GM19324 (cell line): ENCODE results near the gene GVQW3.

ENCODE experiments used
- ATAC-seq: cut with Tn5 transposase; IDR thresholded peaks from one replicate; pipeline ENCODE4 v1.9.1; 2021; ENCODE audit warnings: mild to moderate bottlenecking, moderate library complexity; ENCODE audit not compliant: unreplicated experiment, low FRiP score

GVQW3 gene

DNA sequence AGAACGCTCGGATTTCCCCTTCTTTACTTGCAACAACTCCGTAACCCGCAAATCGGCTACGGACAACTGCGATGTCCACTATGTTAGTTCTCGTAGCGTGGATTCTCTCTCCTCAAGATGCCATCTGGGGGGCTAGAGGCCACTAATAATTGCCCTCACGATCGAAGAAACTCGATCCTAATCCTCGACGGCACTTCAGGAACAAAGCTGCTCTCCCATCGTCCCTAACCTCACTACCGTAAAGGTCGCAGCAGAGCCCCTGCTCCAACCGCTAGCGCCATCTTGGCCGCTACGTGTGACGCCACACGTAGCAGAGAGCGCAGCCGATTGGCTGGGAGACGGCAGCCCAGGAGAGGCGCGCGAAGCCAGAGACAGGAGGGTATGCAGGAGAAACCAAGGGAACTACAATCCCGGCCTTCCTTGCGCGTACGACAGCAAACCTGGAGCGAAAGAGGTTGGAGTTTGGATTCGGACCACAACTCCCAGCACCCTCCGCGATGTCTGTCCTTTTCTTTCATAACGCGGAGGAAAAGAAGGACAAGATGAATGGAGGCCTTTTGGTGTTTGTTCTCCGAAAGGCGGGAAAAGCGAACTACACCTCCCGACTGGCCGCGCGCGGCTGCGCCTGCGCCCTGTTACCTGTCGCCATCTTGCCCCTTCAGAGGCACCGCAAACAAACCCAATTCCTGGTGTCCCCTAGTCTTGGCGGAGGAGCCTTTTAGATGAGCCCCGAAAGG lies 63.4 kb downstream of the GVQW3 start, which contains the start of gene EMSY:
TSS of gene EMSY (plus strand) at position 635 of the 737 bp plus-strand sequence. CDS start 1,921 bp downstream, outside the sequence.
- ATAC-seq = peak; percentile 94

DNA sequence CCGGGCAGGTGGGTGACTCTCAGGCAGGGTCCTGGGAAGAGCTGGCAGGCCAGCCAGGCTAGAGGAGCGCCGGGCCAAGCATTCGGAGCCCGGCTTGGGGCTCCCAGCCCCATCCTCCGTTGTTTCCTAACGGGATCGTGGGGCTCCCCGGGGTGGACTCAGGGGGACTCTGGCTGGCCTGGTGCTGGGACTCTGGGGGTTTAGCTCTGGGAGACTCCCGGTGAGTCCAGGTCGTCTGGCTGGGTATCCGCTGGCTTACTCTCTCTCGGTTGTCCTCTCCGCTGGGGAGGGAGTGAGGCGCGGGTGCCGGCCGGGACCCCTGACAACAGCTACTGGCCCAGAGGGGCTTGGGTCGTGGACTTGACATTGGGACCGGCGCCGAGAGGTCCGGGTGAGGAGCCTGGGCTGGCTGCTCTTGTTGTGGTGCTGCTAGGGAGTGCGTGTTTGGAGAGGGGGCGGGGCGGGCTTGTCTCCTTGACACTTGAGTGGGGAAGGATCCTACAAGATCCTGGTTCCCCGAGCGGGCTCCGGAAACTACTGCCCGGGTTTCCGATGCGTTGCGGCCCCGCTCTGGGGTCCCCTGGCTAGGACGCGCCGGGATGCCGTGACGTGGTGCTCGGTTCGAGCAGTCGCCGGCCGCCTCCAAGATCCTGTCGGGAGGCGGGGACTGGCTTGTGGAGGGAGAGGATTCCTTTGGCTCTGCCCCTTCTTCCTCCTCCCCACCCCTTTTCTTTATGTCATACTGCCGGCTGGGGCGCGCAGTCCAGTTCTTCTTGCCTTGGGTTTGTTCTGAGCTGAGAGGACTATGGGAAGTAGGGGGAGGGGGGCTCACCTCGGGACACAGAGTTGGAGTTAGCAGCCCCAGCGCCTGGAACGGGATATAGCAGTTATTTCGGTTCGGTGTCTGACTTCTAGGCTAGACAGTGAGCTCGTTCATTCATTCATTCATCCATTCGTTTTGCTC lies 64.3 kb downstream of the GVQW3 start:
- peak; percentile 23 for ATAC-seq

DNA sequence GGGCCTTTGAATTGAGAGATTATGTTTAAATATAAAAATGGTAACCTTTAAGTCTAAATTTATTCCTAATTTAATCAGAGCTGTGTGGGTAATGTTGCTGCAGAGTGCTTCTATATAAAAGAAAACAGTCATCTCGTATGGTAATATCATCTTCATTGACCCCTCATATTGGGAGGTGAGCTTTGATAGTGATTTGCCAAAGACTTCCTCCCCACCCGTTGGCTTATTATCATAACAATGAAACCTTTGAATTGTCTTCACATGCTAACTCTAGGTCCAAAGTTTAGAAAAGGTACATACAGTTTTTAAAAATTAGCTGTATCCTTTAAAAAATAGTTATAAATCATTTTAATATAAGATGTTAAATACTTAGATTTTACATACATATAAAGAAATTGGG lies 67.4 kb downstream of the GVQW3 start:
- ATAC-seq = no peak

DNA sequence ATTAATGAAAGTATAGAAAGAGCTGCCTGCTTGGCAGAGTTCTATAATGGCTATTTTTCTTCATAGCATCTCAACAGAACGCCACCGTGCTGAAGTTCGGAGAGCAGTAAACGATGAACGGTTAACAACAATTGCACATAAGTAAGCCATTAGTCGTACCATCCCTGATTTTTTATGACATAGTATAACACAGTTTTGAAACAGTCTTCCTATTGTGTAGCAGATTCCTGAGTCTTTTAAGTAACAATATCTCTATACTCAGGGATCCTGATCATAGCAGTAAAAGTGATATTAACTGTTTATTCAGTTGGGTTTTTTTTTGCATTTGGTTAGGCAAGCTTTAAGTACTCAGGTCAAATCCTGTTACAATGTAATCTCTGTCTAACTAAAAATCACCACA lies 72.1 kb downstream of the GVQW3 start:
- no peak for ATAC-seq

DNA sequence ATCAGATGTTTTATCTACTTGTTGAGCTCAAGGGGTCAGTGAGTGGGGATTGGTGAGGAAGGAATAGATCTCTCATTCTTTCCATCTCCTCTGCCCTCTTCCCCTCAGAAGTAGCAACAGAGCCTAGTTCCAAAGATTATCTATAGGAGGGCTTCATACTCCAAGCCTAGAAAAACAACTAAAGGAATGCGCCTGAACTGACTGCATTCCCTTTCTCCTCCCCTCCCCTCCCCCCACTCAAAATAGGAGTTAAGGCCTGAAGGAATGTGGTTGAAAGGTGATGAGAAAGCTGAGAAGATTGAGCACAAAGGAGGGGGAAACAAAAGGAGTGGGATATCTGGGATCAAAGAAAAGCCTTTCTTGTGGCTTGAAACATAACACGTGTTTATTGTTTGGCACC lies 74.2 kb downstream of the GVQW3 start:
- ATAC-seq = no peak

DNA sequence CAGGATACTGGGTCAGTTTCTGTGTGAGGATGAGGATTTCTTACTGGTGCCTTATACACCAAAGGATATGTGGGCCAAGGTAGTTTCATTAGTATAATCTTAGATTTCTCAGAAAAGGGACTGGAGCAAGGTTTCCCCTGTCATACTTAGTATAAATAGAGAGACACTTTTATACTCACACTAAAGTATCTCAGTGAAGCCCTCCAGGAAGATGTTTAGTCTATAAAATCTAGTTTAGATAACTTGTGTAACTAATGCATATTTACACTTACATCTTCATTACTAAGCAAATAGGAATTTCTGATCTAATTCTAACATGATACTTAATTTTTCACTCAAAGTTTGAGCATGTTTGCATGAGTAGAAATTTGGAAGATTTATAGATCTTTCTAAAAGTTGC lies 74.8 kb downstream of the GVQW3 start:
- ATAC-seq = no peak

DNA sequence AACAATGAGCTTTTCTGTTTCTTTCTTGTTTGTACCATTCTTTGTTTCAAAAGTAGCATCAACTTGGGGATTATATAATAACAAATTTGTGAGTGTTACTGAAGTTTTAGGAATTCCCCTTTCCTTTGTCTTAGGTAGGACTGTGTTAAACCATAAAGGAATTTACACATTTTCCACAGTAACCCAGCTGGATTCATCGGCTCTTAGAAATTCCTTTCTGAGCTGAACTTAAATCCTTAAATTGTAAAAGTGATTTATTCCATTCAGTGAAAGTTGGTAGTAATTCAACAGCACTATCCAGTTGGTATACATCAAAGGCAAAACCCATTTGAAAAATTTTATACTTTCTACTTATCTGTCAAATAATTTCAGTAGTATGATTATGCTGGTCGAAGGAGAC lies 75.4 kb downstream of the GVQW3 start:
- no peak for ATAC-seq
